Body of pancreas (tissue), 4 donors: Measurements from ENCODE around the gene ADNP2. TPM values are rescaled to one million over a fixed set of nuclear protein-coding genes. Genes with fewer than 3 reads are reported as not detected.

Source experiments
- ATAC-seq: fragments of 150-250 bp; one replicate; pipeline ENCODE4 v1.9.1; 2016
- DNase-seq, 4 donors: peaks; one replicate each; pipeline ENCODE4 v3.0.0-alpha.2; 2019
- H3K27ac ChIP-seq, 4 donors: fragments of 200-600 bp; sonication (generic); 1 replicate in 3 of 4; 2 replicates in 1 of 4; pipeline versions ENCODE4 v1.5.1 to v1.6.1; 2016 to 2019; ENCODE audit warnings: mild to moderate bottlenecking in 1 of 4, mixed read lengths in 1 of 4, moderate library complexity in 1 of 4
- H3K27me3 ChIP-seq, 2 donors: fragments of 200-600 bp; sonication (generic); one replicate each; pipeline ENCODE4 v1.6.0; 2016; ENCODE audit warnings: mild to moderate bottlenecking in 1 of 2
- H3K36me3 ChIP-seq, 2 donors: fragments of 200-600 bp; sonication (generic); replicated peaks in 1 of 2; 2 replicates each; pipeline ENCODE4 v1.5.1; 2016; ENCODE audit warnings: low read depth in 2 of 2; ENCODE audit not compliant: insufficient read depth in 1 of 2
- H3K4me1 ChIP-seq: fragments of 200-600 bp; sonication (generic); one replicate; pipeline ENCODE4 v1.6.0; 2016
- H3K4me3 ChIP-seq, 2 donors: fragments of 200-600 bp; sonication (generic); 1 replicate in 1 of 2; 2 replicates in 1 of 2; pipeline ENCODE4 v1.5.1; 2016 to 2019
- H3K9me3 ChIP-seq, 3 donors: fragments of 200-600 bp; sonication (generic); 1 replicate in 2 of 3; 2 replicates in 1 of 3; pipeline ENCODE4 v1.5.1; 2016
- CTCF ChIP-seq, 7 experiments: fragments of 450-650 bp in 4 of 7; fragments of 200-600 bp in 3 of 7; sonication (generic) in 3 of 7; IDR thresholded peaks; one replicate each; pipeline ENCODE4 v1.5.1; 2016 to 2019; ENCODE audit warnings: antibody characterized with exemption in 7 of 7
- POLR2A ChIP-seq, 3 donors: fragments of 450-650 bp; IDR thresholded peaks; one replicate each; pipeline ENCODE4 v1.6.1; 2016; ENCODE audit warnings: antibody characterized with exemption in 3 of 3, mild to moderate bottlenecking in 2 of 3
- WGBS, 2 donors: methylation state at CpG; one replicate each; pipeline ENCODE4 v1.1.5; 2017; 5-methylcytosine and 5-hydroxymethylcytosine counted together
- intact Hi-C: fragments of 100-400 bp; cut with DNase I; formaldehyde crosslinking; loops from one replicate; pipeline ENCODE4 v1.15.1; 2023
- total RNA-seq, 2 donors: library from RNA; depleted of rRNA; stranded (reverse); fragments of >200 nt; gene quantifications; one replicate each; pipeline ENCODE4 v1.1.0, GENCODE V29; 2016

The ADNP2 gene
- total RNA-seq, 2 donors from 2014 or later = 7.0 to 9.2 TPM

GRCh38 chr18:80168346-80168745, 59.3 kb downstream of the ADNP2 start:
- Histone ChIP-seq H3K4me1 (peaks cover 7% of the 10 kb centered on the region), H3K27ac (no peak overlapping the region), H3K27me3 (no peaks in the 10 kb centered on the region), H3K9me3 (peaks cover 0 to 8% (median 0%) of the 10 kb centered on the region in 3 donors), H3K36me3 (no peaks in the 10 kb centered on the region), H3K4me3 (no peak overlapping the region)
- WGBS, 2 donors = 75 to 86% methylated on average over 2 of the region's 2 CpGs
- TF ChIP-seq CTCF (IDR thresholded peaks at IDR 0.05) (no peak), POLR2A (IDR thresholded peaks at IDR 0.05) (no peak)
- DNase-seq (no peak), ATAC-seq (no peak)
- intact Hi-C loops = no loop called here

- Histone ChIP-seq H3K27ac (no peak overlapping the region), H3K36me3 (no peaks in the 10 kb centered on the region), H3K27me3 (no peaks in the 10 kb centered on the region), H3K4me1 (peaks cover 7% of the 10 kb centered on the region), H3K4me3 (no peak overlapping the region), H3K9me3 (peaks cover 0 to 8% (median 0%) of the 10 kb centered on the region in 3 donors)
- TF ChIP-seq CTCF (IDR thresholded peaks at IDR 0.05) (no peak), POLR2A (IDR thresholded peaks at IDR 0.05) (no peak)
- intact Hi-C loops = no loop called here
- 88 to 89% methylated on average over 12 of the region's 15 CpGs for WGBS, 2 donors
- DNase-seq (no peak), ATAC-seq (no peak)
Observed at GRCh38 chr18:80168982-80169381, 59.9 kb downstream of the ADNP2 start.

GRCh38 chr18:80169607-80170006, 60.5 kb downstream of the ADNP2 start:
- TF ChIP-seq CTCF (IDR thresholded peaks at IDR 0.05) (no peak), POLR2A (IDR thresholded peaks at IDR 0.05) (no peak)
- Histone ChIP-seq H3K4me3 (no peak overlapping the region), H3K4me1 (peaks cover 7% of the 10 kb centered on the region), H3K9me3 (peaks cover 0 to 8% (median 0%) of the 10 kb centered on the region in 3 donors), H3K27me3 (no peaks in the 10 kb centered on the region), H3K27ac (no peak overlapping the region), H3K36me3 (no peaks in the 10 kb centered on the region)
- 83 to 93% methylated on average over 17 of the region's 17 CpGs for WGBS, 2 donors
- DNase-seq (no peak), ATAC-seq (no peak)
- intact Hi-C loops = no loop called here

GRCh38 chr18:80170395-80171053, 61.5 kb downstream of the ADNP2 start:
- ATAC-seq (no peak), DNase-seq (no peak)
- Histone ChIP-seq H3K36me3 (no peaks in the 10 kb centered on the region), H3K9me3 (no peaks in the 10 kb centered on the region), H3K27ac (no peak overlapping the region), H3K4me3 (no peak overlapping the region), H3K27me3 (no peaks in the 10 kb centered on the region), H3K4me1 (peaks cover 7% of the 10 kb centered on the region)
- 68 to 83% methylated on average over 6 to 7 of the region's 7 CpGs for WGBS, 2 donors
- TF ChIP-seq POLR2A (IDR thresholded peaks at IDR 0.05) = no peak
- no peak for TF ChIP-seq CTCF (IDR thresholded peaks at IDR 0.05)
- intact Hi-C loops = no loop called here
